Stimulated activated CD8-positive, alpha-beta memory T cell treated with anti-CD3 and anti-CD28 coated beads, Interleukin-12 subunit alpha, Interleukin-12 subunit beta, amount 100 ng/mL, for 1 hour (primary cell): ENCODE data around the gene ZNF280A.
"Not testable (repeated sequence)": the region's sequence is repeated elsewhere in the genome, so short reads cannot be mapped to it uniquely, and the experiment has no call there.

ENCODE experiments used
- DNase-seq: peaks from one replicate; pipeline ENCODE4 v3.0.0-alpha.2; 2020; ENCODE audit warnings: low read depth

The ZNF280A gene

GRCh38 chr22:22468794-22469469 is 51.1 kb downstream of the ZNF280A start:
- DNase-seq: not testable (repeated sequence)

DNA sequence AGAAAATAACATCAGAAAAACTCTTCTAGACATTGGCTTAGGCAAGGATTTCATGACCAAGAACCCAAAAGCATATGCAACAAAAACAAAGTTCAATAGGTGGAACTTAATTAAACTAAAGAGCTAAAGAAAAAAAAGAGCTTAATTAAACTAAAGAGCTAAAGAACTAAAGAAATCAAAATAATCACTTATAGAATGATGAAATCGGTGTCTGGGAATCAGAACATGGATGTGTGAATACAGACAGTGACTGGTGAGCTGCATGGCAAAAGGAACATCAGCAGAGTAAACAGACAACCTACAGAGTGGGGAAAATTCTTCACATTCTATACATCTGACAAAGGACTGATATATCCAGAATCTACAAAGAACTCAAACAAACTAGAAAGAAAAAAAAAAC is 53.0 kb downstream of the ZNF280A start:
- no peak for DNase-seq

- DNase-seq: no peak
These were observed 54.3 kb downstream of the ZNF280A start for GRCh38 chr22:22465782-22466181.

GRCh38 chr22:22465094-22465602 is 54.9 kb downstream of the ZNF280A start:
- no peak for DNase-seq

GRCh38 chr22:22464541-22465054 is 55.5 kb downstream of the ZNF280A start:
- DNase-seq: no peak

DNA sequence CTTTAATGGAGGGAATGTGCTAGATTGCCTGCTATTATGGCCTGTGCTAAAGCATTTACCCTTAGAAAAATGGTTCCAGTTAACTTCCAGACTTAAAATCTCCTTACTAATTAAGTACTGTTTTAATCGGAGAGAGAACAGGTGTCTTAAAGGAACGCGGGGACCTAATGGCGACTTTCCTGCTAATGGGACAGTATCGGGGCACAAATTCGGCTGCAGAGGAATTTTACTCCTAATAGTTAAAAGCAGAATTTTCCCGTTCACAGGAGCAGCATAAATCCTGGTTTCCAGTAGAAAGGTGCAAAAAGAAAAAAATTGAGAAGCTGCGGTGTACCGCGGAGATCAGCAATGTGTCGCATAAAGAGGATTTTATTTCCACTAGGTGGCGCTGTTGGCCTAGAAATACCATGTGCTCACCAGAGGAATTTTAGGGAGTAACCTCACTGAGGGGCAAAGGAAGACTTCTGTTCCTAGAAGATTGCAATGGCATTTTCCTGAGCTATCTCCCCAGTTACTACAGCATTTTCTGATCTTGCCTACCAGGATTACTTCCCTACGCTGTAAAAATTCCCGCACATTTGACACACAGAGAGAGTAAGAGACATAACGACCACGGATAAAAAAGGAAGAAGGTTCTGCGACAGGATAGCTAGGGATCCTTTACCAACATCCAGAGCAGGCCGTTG is 56.1 kb downstream of the ZNF280A start:
- peak; percentile 25 for DNase-seq
